ENCODE results near the gene DCPS.

- TF ChIP-seq EZH2 (IDR thresholded peaks at IDR 0.05) (no peak), CTCF (IDR thresholded peaks at IDR 0.05) (no peak), EZH2phosphoT487 (IDR thresholded peaks at IDR 0.05) (no peak)
Observed at GRCh38 chr11:126279191-126279590, 24.7 kb upstream of the DCPS start.
